Measurements from ENCODE around the gene NPFFR1.

DNA sequence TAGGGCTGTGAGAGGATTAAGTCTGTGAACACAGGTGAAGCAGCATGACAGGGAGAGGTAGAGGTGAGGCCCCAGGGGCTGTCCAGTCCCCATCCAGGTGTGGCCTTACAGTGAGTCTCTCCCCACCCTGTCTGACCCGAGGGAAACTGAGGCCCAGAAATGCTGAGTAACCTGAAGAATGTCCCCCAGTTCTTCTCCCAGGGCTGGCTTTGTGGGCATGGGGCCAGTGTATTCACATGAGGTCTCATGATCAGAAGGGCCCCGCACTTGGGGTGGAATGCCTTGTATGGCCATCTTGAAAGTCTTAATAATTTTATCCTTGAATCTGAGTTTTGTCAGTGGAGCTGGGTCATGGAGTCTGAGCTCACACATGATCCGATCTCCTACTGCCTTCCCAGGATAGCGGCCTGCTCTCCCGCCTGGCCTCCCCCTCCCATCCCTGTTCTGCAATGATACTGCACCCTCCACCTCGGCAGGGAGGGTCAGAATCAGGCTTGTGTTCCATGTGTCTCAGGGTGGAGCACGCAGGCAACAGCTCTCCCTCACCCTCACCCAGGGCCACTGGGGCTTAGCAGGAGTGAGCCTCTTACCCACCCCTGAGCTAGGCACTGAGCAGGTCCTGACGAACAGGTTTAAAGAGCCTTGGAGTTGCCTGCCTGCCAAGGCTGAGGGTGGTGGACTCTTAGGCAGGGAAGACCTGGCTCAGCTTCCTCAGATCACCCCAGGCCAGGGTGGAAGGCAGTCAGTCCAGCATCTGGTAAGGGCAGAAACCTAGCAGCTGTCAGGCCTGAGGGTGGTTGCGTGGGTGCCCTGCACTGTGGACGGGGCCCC lies 41.4 kb upstream of the NPFFR1 start:
- TF ChIP-seq, protein P1, sequence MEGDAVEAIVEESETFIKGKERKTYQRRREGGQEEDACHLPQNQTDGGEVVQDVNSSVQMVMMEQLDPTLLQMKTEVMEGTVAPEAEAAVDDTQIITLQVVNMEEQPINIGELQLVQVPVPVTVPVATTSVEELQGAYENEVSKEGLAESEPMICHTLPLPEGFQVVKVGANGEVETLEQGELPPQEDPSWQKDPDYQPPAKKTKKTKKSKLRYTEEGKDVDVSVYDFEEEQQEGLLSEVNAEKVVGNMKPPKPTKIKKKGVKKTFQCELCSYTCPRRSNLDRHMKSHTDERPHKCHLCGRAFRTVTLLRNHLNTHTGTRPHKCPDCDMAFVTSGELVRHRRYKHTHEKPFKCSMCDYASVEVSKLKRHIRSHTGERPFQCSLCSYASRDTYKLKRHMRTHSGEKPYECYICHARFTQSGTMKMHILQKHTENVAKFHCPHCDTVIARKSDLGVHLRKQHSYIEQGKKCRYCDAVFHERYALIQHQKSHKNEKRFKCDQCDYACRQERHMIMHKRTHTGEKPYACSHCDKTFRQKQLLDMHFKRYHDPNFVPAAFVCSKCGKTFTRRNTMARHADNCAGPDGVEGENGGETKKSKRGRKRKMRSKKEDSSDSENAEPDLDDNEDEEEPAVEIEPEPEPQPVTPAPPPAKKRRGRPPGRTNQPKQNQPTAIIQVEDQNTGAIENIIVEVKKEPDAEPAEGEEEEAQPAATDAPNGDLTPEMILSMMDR (IDR thresholded peaks at IDR 0.05 in 2 of 3, conservative IDR thresholded peaks at IDR 0.05 in 1 of 3; ENCODE audit: control insufficient read depth in 2 of 3, extremely low read depth in 1 of 3, insufficient read depth in 1 of 3, low read depth in 3 of 3, low read length in 3 of 3), result no peak
- TF ChIP-seq KDM1A (IDR thresholded peaks at IDR 0.05; ENCODE audit: borderline replicate concordance), result no peak
